HepG2 (cell line): ENCODE data around the gene FANCG. TPM values are rescaled to one million over a fixed set of nuclear protein-coding genes. Genes with fewer than 3 reads are reported as not detected.

Experiments
- AGO2 ChIP-seq: fragments of 200-400 bp; formaldehyde crosslinking; optimal IDR thresholded peaks from 2 replicates; pipeline ENCODE3; 2017; ENCODE audit warnings: mild to moderate bottlenecking, low read depth, low read length, moderate library complexity
- ESRRA ChIP-seq: sonication (generic); formaldehyde crosslinking; IDR thresholded peaks from 2 replicates; pipeline ENCODE4 v1.5.1; 2020; ENCODE audit warnings: mild to moderate bottlenecking, low read depth, missing genetic modification reagents
- GPN1 ChIP-seq: sonication (generic); formaldehyde crosslinking; IDR thresholded peaks from 2 replicates; pipeline ENCODE4 v1.5.1; 2020; ENCODE audit warnings: missing genetic modification reagents, borderline replicate concordance
- HOXD1 ChIP-seq: sonication (generic); formaldehyde crosslinking; IDR thresholded peaks from 2 replicates; pipeline ENCODE4 v1.5.0; 2020; ENCODE audit warnings: missing genetic modification reagents
- KLF11 ChIP-seq: IDR thresholded peaks from 2 replicates; pipeline ENCODE4 v1.6.1; 2016; ENCODE audit warnings: missing compliant biosample characterization
- NAIF1 ChIP-seq: sonication (generic); formaldehyde crosslinking; IDR thresholded peaks from 2 replicates; pipeline ENCODE4 v1.5.0; 2020; ENCODE audit warnings: mild to moderate bottlenecking, missing genetic modification reagents, borderline replicate concordance
- NRL ChIP-seq: sonication (generic); formaldehyde crosslinking; IDR thresholded peaks from 2 replicates; pipeline ENCODE4 v1.5.0; 2020; ENCODE audit warnings: missing genetic modification reagents, mild to moderate bottlenecking, moderate library complexity, borderline replicate concordance
- RARG ChIP-seq: sonication (generic); formaldehyde crosslinking; IDR thresholded peaks from 2 replicates; pipeline ENCODE4 v1.4.0; 2020; ENCODE audit warnings: low read depth, mild to moderate bottlenecking, missing genetic modification reagents
- RBAK ChIP-seq: sonication (generic); formaldehyde crosslinking; IDR thresholded peaks from 2 replicates; pipeline ENCODE4 v1.5.1; 2020; ENCODE audit warnings: mild to moderate bottlenecking, missing genetic modification reagents
- RFX1 ChIP-seq: fragments of 450-650 bp; IDR thresholded peaks from 2 replicates; pipeline ENCODE4 v1.6.1; 2017
- TBX2 ChIP-seq: sonication (generic); formaldehyde crosslinking; IDR thresholded peaks from 2 replicates; pipeline ENCODE4 v1.5.0; 2020; ENCODE audit warnings: missing genetic modification reagents, mild to moderate bottlenecking, borderline replicate concordance
- ZBTB3 ChIP-seq: sonication (generic); formaldehyde crosslinking; IDR thresholded peaks from 2 replicates; pipeline ENCODE4 v1.4.0; 2020; ENCODE audit warnings: low read depth, mild to moderate bottlenecking, moderate library complexity, missing genetic modification reagents, borderline replicate concordance
- ZFP90 ChIP-seq: sonication (generic); formaldehyde crosslinking; IDR thresholded peaks from 2 replicates; pipeline ENCODE4 v1.8.0; 2022; ENCODE audit warnings: missing genetic modification reagents, mild to moderate bottlenecking, inconsistent platforms, borderline replicate concordance
- ZFP91 ChIP-seq: sonication (generic); formaldehyde crosslinking; IDR thresholded peaks from 2 replicates; pipeline ENCODE4 v1.9.0; 2022; ENCODE audit warnings: missing genetic modification reagents, mild to moderate bottlenecking, borderline replicate concordance
- ZNF180 ChIP-seq: sonication (generic); formaldehyde crosslinking; IDR thresholded peaks from 2 replicates; pipeline ENCODE4 v1.4.0; 2020; ENCODE audit warnings: low read depth, missing genetic modification reagents, borderline replicate concordance
- ZNF558 ChIP-seq: sonication (generic); formaldehyde crosslinking; IDR thresholded peaks from 2 replicates; pipeline ENCODE4 v1.9.0; 2022; ENCODE audit warnings: mild to moderate bottlenecking, missing genetic modification reagents, borderline replicate concordance
- ZNF614 ChIP-seq: IDR thresholded peaks from 2 replicates; pipeline ENCODE4 v1.6.1; 2018; ENCODE audit warnings: missing biosample characterization, missing genetic modification reagents, inconsistent platforms, borderline replicate concordance
- polyA plus RNA-seq, 8 experiments: library from polyadenylated mRNA; depleted of rRNA in 3 of 8; stranded (reverse) in 7 of 8; unstranded in 1 of 8; fragments of >200 nt; fragmentation: Illumina TruSeq in 4 of 8; extraction: Trizol in 4 of 8; gene quantifications; 2 replicates each; pipeline versions ENCODE4 v1.2.1 to v1.2.3, GENCODE V29; 2011 to 2016; ENCODE audit warnings: low read depth in 4 of 8, missing spikeins in 1 of 8, mixed read lengths in 1 of 8; ENCODE audit not compliant: insufficient read depth in 1 of 8
- total RNA-seq, 5 experiments: library from RNA; depleted of rRNA; stranded (reverse); fragments of >200 nt; fragmentation: Illumina TruSeq; extraction: Trizol; gene quantifications; 2 replicates each; pipeline ENCODE4 v1.2.3, GENCODE V29; 2016; ENCODE audit warnings: low read depth in 1 of 5
- TF ChIP-seq, protein P1 (sequence below): sonication (generic); formaldehyde crosslinking; conservative IDR thresholded peaks from 2 replicates; pipeline ENCODE4 v1.4.0; 2020; ENCODE audit warnings: missing genetic modification reagents
- TF ChIP-seq, protein P2 (sequence below): sonication (generic); formaldehyde crosslinking; IDR thresholded peaks from 2 replicates; pipeline ENCODE4 v1.5.0; 2020; ENCODE audit warnings: missing genetic modification reagents
- TF ChIP-seq, protein P3 (sequence below): sonication (generic); formaldehyde crosslinking; conservative IDR thresholded peaks from 2 replicates; pipeline ENCODE4 v1.8.0; 2022; ENCODE audit warnings: missing genetic modification reagents

The FANCG gene
- total and polyA plus RNA-seq, 2 of the 13 experiments (the other 11 are each of a cell fraction or from before 2014, with no cell fraction given) = 14.4 to 45.1 TPM

GRCh38 chr9:35102769-35103659, 23.3 kb upstream of the FANCG start, which contains the start of gene STOML2 (continued):
- peak; percentile 85 for TF ChIP-seq TBX2 (CRISPR knock-in tag)
- TF ChIP-seq AGO2 = peak; percentile 66
- peak; percentile 90 for TF ChIP-seq ZFP91 (CRISPR knock-in tag)
- no peak; the same call in 1 of the 2 replicates for TF ChIP-seq ZNF614 (CRISPR knock-in tag)
- 0 out of 2 replicates have a peak, but pooled peaks have one; percentile 18 for TF ChIP-seq ESRRA
- TF ChIP-seq ZBTB3 (CRISPR knock-in tag) = no peak
- TF ChIP-seq NAIF1 (CRISPR knock-in tag) = peak; percentile 34; the same call in 1 of the 2 replicates
- TF ChIP-seq, protein P1, sequence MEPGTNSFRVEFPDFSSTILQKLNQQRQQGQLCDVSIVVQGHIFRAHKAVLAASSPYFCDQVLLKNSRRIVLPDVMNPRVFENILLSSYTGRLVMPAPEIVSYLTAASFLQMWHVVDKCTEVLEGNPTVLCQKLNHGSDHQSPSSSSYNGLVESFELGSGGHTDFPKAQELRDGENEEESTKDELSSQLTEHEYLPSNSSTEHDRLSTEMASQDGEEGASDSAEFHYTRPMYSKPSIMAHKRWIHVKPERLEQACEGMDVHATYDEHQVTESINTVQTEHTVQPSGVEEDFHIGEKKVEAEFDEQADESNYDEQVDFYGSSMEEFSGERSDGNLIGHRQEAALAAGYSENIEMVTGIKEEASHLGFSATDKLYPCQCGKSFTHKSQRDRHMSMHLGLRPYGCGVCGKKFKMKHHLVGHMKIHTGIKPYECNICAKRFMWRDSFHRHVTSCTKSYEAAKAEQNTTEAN (CRISPR knock-in tag) = 0 out of 2 replicates have a peak, but pooled peaks have one; percentile 44
- no peak for TF ChIP-seq RBAK (CRISPR knock-in tag)
- TF ChIP-seq, protein P2, sequence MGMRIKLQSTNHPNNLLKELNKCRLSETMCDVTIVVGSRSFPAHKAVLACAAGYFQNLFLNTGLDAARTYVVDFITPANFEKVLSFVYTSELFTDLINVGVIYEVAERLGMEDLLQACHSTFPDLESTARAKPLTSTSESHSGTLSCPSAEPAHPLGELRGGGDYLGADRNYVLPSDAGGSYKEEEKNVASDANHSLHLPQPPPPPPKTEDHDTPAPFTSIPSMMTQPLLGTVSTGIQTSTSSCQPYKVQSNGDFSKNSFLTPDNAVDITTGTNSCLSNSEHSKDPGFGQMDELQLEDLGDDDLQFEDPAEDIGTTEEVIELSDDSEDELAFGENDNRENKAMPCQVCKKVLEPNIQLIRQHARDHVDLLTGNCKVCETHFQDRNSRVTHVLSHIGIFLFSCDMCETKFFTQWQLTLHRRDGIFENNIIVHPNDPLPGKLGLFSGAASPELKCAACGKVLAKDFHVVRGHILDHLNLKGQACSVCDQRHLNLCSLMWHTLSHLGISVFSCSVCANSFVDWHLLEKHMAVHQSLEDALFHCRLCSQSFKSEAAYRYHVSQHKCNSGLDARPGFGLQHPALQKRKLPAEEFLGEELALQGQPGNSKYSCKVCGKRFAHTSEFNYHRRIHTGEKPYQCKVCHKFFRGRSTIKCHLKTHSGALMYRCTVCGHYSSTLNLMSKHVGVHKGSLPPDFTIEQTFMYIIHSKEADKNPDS (CRISPR knock-in tag) = no peak
- no peak; the same call in 1 of the 2 replicates for TF ChIP-seq NRL (CRISPR knock-in tag)
- TF ChIP-seq GPN1 (CRISPR knock-in tag) = no peak
- TF ChIP-seq RFX1 = peak; percentile 97
- peak; percentile 91; the same call in 1 of the 2 replicates for TF ChIP-seq HOXD1 (CRISPR knock-in tag)
- TF ChIP-seq, protein P3, sequence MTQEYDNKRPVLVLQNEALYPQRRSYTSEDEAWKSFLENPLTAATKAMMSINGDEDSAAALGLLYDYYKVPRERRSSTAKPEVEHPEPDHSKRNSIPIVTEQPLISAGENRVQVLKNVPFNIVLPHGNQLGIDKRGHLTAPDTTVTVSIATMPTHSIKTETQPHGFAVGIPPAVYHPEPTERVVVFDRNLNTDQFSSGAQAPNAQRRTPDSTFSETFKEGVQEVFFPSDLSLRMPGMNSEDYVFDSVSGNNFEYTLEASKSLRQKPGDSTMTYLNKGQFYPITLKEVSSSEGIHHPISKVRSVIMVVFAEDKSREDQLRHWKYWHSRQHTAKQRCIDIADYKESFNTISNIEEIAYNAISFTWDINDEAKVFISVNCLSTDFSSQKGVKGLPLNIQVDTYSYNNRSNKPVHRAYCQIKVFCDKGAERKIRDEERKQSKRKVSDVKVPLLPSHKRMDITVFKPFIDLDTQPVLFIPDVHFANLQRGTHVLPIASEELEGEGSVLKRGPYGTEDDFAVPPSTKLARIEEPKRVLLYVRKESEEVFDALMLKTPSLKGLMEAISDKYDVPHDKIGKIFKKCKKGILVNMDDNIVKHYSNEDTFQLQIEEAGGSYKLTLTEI (CRISPR knock-in tag) = no peak
- 0 out of 2 replicates have a peak, but pooled peaks have one; percentile 53 for TF ChIP-seq KLF11 (CRISPR knock-in tag)
- TF ChIP-seq ZFP90 (CRISPR knock-in tag) = peak; percentile 81; the same call in 1 of the 2 replicates
- peak; percentile 79; the same call in 1 of the 2 replicates for TF ChIP-seq ZNF558
- no peak for TF ChIP-seq ZNF180
- no peak for TF ChIP-seq RARG
